Endometrial microvascular endothelial cells (primary cell): ENCODE results near the gene PNCK. TPM values are rescaled to one million over a fixed set of nuclear protein-coding genes. Genes with fewer than 3 reads are reported as not detected.
"Not testable (repeated sequence)": the region's sequence is repeated elsewhere in the genome, so short reads cannot be mapped to it uniquely, and the experiment has no call there.

ENCODE experiments used
- in situ Hi-C: cut with HindIII; loops from 2 replicates; pipeline ENCODE4 v1.10.0; 2017; ENCODE audit warnings: low sequenced_read_pairs, low pct_unique_long_range_greater_than_20kb; ENCODE audit errors: inconsistent ontology term
- total RNA-seq: library from RNA; depleted of rRNA; stranded (reverse); fragments of >200 nt; gene quantifications from one replicate; pipeline ENCODE4 v1.2.3, GENCODE V29; 2015; ENCODE audit errors: inconsistent ontology term

Gene PNCK
- total RNA-seq = not detected

DNA sequence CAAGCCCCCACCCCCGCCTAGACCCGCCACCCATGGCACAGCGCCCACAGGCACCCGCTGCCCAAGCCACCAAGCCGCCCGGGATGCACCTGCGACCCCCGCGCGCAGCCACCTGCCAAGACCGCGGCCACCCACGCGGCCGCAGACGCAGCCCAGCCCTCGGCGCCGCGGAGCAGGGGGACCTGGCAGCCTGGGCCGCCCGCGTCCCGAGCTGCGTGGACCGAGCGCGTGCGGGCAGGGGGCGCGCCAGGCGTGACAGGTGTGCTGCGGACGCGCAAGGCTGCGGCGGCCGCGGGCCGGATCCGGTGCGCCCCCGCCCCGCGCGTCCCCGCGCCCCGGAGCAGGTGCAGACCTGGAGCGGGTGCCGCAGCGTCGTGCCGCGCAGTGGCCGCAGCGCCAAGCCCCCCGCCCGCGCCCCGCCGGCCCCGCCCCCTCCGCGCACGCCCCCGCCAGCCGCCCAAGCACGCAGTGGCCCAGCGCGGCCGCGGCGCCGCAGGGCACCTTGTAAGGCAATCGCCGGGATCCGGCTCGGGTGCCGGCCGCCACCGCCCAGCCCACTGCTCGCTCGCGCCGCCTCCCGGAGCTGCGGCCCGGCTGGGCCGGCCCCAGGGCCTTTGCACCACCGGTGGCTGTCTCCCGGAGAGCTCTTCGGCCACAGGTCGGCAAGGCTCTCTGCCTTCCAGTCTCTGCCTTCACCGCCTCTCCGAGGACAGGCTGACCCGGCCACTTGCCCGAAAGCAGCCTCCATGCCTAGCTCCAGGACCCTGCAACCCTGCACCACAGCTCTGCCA is at the start of gene PNCK:
PNCK (minus strand) TSS at position 386 of the 791 bp plus-strand sequence. CDS start 737 bp downstream, outside the sequence.
- in situ Hi-C loops = no loop called here

DNA sequence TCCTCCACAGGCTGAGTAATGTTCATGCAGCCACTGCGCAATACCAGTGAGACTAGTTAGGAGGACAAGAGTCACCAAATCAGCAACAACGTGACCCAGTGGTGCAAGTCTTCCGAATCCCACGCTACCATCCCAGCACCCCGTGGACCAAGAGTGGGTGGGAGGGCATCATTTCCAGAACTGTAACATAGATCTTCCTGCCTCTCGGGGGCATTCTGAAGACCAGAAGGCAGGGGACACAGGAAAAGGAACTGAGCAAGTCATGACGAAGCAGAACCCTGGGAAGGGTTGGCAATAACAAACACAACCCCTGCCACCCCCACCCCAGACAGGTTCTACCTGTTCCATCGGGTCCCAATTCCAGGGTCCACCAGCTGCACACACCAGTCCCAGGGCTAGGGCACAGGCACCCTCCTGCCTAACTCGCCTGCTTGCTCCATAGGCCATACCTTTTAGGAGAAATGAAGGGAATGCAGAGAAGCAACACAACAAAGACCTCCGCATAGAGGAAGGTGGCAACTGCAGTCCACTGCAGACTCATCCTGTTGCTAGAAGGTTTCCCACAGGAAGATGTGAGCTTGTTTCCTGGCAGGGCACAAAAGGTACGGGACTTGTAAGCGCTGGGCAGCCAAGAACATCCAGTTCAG is 49.2 kb upstream of the PNCK start:
- in situ Hi-C loops = no loop called here

DNA sequence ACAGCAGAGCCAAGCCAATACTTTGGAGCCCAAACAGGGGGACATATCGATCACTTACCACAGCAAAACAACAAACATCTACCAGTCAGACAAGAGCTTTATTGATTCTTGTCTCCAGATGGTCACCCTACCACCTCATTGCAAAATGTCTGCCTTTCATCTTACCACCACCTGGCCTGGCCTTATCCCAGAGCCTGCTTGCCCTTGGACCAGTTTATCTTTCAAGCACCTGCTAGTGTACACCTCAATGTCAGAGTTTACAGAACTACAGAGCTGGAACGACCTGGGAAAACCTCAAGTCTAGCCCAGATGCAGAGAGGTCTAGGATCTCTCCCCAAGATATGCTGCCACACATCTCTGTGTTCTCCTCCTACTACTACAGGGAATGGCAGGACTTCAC is 46.1 kb upstream of the PNCK start:
- in situ Hi-C loops = no loop called here

DNA sequence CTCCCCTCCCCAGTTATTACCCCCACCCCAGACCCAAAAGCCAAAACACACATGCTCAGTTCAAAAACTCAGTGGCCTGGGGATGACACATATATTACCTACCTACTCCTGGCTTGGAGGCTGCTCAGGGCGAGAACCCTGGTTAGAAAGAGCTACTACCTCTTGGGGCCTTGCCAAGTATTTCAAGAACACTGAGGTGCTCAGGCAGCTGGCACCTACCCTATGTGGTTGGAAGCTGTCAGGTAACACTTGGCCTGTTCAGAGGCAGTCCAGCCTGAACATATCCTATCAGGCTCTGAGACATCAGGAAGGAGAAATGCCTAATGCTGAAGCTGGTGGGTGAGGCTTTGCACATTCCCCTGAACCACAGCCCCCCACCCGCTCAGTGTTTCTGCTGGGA is 45.6 kb upstream of the PNCK start:
- in situ Hi-C loops = no loop called here

DNA sequence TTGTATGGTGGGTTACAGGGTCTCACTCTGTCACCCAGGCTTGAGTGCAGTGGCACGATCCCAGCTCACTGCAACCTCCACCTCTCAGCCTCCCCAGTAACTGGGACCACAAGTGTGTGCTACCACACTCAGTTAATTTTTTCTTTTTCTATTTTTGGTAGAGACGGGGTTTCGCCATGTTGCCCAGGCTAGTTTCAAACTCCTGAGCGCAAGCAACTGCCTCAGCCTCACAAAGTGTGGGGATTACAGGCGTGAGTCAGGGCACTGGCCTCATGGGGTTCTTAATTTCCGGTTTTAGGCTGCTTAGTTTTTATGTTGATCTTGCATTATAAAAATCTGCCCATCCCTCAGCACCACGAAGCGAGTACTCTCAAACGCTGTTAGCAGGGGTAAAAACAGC is 43.8 kb upstream of the PNCK start:
- in situ Hi-C loops = no loop called here

DNA sequence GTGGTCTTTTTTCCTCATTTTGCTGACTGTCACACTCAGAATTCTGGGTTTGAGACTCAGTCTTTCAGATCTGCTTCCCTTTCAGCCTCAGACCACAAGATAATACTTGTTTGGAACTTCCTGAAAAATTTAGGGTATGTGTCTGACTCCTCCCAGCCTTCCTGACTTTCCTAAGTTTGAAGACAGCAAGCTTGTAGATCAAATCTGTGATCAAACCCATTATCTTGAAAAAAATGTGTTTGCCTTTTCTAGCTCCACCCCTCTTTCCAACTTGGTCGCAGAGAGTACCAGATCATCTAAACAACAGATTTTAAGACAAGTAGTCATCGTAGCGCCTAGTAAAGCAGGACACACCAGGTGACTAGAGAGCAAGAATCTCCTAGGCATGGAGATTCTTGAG is 40.6 kb upstream of the PNCK start:
- in situ Hi-C loops = no loop called here

DNA sequence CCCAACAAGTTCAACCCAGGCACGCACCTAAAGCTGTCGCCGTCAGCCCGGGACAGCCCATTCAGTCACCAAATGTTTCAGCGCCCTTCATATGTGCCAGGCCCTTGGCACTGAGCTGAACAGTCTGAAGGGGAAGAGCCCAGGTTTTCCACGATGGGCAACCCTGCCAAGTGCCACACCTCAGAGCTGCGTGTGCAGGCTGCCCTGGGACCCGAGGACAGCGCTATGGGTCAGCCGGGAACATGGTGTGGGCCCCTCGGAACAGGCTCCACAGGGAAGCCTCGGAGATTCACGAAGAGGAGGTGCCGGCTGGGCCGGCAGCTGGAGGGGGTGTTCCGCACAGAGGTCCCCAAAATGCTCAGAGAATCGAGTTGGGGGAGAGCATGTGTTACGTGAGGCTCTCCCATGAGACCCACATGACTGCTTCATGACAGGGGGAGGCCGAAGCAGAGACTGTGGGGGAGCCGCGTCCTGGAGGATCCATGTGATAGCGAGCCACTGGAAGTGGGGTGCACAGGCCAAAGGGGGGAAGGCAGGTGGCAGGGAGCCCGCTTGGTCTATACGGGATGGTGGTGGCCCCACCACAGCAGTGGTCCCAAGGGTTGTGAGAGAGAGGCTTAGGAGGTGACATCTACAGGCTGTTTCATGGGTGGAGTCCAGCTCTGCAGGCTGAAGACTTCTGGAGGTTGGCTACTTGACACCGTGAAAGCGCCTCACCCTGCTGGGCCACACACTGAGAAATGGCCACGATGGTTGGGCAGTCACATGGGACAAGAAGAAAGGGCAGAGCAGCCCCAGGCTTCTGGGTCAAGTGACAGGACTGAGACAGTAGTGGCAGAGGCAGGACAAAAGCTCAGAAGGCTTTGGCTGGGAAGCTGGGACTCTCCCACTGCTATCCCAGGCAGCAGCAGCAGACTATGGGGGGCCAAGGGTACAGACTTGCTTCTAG is 36.4 kb upstream of the PNCK start:
- in situ Hi-C loops = no loop called here

DNA sequence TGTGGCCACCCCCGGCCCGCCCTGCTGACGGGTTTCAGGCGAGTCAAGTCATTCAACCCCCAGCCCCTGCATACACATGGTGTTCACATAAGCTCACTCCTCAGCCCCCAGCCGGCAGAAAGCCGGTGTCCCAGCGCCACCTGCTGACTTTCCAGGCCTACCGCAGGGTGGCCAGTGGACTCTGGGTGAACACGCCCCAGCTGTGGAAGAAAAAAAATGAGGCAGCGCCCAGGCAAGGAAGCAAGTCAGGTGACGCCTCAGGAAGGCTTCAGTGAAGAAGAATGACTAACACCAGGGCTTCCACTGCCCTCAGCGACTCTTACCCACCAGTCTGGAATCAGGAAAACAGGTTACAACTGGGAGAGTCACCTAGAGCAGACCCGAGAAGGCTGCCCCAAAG is 34.8 kb upstream of the PNCK start:
- in situ Hi-C loops = no loop called here

DNA sequence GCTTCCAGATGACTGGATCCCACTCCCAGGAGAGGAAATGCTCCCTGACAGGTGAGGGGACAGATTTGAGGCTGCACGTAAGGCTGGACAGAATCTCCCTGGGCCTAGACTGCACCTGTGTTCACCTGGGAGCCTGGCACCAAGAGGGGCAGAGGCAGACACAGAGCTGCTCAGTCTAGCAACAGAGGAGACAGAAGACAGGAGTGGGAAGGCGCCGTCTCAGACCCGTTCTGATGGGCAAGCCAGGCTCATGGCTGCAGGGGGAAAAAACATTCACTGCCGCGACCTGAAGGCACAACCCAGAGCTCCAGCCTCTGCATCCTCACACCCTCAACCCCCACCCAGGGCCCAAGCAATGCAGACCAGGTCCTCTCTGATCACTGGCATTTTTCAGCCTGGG is 33.8 kb upstream of the PNCK start:
- in situ Hi-C loops = no loop called here

DNA sequence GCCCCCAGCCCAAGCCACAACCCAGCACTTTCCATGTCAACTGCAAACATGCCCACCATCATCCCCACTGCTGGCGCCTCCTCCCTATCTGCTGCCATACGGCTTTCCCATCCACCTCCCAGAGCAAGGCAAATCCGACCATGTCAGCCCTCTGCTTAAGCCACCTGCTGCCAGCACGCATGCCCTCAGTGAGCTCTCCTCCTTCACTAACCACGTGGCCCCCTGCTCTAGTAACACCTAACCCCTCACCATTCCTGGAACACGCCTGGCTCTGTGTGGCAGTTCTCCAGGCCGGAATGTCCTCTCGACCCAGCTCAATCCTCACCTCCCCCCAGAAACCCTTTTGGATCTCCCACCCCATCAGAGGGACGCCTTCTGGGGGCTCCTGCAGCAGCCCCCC is 33.2 kb upstream of the PNCK start:
- in situ Hi-C loops = no loop called here

DNA sequence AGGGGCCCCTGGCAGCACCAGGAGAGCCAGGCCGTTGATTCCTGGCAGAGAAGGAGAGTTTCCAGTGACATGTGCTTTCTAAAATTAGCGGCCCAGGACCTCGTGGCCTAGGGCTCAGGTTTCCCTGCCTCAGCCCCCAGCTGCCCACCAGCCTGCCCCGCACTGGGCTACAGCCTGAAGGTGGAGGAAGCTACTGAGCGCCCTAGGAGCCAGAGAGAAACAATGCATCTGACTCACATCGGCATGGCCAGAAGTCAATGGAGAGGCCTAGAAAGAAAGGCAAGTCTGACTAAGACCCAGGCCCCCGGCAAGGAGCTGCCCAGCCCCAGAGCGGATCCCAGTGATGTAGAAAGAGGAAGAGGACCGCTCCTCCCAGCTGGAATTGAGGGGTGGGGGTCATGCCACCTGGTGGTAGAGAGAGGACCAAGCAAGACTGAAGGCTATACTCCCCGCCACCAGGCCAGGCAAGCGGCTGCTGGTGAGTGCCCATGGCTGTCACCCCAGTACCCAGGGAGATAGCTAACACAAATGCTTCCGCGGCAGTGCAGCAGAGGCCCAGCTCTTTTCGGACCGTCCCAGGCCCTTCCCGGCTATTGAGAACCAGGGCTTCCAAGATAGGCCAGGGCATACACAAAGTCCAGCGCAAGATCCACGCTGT is 31.9 kb upstream of the PNCK start:
- in situ Hi-C loops = not testable (repeated sequence)

DNA sequence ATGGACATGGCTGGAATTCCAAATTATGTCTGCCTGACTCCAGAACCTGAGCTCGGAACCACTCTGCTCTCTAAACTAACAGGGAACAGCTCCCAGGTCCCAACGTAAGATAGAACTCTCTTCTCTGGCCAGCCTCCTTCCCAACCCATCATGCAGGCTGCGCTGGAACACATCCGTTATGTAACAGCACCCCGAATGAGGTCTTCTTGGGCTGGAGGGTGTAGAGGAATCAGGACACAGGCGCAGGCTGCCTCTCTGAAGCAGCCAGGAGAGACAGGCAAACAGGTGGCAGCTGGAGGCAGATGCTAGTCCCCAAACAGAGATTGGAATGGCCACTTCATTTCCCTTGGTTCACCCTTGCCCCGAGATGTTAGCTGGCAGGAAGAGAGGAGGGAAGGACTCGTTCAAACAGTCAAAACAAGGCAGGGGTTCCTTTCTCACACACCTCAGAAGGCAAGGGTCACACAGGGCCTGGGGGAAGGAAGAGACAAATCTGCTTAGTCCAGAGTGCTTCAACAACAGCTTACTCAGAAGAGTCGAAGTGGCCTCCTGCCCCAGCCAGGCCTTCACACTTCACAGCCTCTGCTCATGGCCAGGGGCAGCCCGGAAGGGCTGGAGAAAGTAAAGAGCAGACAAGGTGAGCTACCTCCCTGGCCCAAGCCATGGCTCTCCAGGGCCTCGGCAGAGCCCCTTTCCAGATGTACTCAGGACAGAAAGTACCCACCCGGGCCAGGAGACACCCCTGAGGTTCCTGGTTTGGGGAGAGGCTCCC is 31.2 kb upstream of the PNCK start:
- in situ Hi-C loops = not testable (repeated sequence)

DNA sequence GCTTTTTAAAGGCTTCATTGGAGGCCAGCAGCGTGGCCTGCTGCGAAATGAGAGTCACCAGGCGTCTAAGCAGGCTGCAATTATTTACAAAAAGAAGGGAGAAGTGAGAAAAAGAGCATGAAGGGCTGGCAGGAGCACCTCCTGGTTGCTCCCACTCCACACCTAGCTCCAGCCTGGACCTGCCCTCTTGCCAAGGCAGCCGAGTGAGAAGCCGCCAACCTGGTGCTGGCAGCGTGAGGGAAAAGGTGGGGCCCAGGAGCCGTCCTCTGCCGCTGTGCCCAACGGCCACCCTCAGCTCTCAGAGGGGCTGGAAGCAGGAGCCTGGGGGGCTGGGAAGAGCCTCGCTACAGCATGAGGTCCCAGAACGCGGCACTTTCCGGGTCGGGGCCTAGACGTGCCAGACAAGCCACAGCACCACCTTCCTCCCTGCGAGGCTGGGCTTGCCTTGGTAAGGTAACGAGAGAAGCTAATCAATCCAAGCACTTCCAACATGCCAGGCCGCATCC is 30.5 kb upstream of the PNCK start:
- in situ Hi-C loops = no loop called here

DNA sequence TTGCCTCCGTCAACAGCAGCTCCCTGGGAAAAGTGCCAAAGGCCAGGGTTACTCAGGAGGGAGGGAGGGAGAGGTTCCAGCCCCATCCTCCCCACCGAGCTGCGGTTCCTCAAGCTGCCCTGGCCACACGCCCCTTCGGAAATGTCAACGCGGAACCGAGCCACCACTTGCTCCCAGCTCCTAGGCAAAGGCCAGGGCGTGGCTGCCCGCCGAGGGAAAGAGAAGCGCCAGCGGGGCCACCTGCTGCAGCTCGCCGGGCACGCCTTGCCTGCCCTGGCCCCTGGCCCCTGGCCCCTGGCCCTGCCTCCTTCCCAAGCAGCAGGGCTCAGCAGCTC is 29.4 kb upstream of the PNCK start:
- in situ Hi-C loops = no loop called here

DNA sequence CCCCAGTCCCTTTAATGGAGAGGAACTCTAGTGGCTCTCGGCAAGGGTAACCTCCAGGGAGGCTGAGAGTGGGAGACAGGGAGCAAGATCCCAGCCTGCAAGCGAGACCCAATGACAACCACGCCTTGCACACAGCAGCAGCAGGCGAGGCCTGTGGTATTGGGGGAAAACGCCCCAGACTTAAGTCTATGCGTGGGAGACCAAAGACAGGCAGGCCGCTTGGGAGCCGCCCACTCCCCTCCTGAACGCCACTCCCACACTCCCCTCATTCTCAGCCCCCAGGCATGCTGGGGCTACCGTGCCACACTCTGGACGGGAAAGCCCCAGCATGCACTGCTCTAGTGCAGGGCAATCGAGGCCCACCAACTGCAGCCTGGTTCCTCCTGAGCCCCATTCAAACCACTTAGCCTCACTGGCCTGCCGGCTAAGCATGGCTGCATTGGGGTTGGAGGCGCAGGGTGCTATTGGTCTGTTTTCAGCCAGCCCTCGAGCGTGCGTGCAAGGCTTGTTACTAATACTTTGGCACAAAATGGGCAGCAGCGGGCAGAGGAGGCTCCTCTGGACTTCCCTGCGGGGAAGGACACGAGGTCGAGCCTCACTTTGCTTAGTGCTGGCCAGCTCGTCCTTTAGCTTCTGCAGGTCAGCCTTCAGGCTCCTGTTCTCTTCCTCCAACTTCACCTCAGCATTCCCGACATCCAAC is 28.9 kb upstream of the PNCK start:
- in situ Hi-C loops = no loop called here

DNA sequence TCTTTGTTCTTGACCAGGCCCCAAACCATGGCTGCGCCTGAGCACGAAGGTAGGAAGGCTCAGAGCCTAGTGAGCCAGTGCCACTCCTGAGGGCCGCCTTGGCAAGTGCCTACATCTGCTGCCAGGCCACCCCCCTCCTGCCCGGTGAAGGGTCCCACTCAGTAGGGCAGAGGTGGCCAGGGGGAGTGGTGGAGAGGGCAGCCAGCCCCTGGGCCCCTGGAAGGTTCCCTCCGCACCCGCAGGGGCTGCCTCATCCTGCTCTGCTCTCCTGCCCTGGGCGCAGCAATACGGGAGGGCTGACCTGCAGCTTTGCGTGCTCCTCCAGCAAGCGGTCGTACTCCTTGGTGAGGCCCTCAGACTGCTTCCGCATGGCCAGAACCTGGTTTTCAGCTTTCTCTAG is 28.1 kb upstream of the PNCK start:
- in situ Hi-C loops = no loop called here

DNA sequence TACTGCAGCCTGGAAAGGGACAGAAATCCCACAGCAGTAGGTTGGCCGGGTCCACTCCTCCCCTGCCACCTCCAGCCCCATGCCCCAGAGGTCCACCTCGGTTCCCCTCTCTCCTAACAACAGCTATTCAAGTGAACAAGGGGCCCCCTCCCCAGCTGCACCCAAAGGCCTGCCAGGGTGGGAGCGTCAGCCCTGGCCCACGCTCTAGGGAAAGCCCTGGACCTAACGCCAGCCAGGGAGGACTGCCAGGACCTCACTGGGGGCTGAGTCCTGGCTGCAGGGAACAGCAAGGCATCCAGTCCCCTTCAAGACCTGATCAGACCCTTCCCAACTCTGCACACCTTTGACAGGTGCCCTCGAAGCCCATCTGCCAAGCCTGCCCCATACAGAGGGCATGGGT is 27.4 kb upstream of the PNCK start:
- in situ Hi-C loops = no loop called here
